ENCODE results near the gene ZMIZ1.

Gene ZMIZ1

GRCh38 chr10:79066411-79067240 lies 2.1 kb upstream of the ZMIZ1 start:
- no peak for DNase-seq (ENCODE audit: low spot score)

GRCh38 chr10:79067241-79068202 lies 1.2 kb upstream of the ZMIZ1 start:
- DNase-seq (ENCODE audit: low spot score): peak; percentile 95

DNA sequence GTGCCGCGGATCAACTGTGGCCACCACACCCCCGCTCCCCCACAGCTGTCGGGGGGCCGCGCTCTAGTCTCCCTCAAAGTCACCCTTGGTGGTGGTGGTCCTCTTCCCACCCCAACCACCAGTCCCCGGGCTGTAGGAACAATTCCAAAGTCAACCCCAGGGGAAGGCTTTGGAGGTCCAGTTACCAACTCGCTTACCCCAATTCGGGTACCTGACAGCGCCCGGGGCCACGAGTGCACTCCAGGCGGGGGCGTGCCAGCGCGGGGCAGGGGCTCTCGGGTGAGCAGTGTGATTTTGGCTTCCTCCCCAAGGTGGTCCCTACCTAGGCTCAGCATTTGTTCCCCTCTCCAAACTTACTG lies 584 bp upstream of the ZMIZ1 start:
- no peak for DNase-seq (ENCODE audit: low spot score)

DNA sequence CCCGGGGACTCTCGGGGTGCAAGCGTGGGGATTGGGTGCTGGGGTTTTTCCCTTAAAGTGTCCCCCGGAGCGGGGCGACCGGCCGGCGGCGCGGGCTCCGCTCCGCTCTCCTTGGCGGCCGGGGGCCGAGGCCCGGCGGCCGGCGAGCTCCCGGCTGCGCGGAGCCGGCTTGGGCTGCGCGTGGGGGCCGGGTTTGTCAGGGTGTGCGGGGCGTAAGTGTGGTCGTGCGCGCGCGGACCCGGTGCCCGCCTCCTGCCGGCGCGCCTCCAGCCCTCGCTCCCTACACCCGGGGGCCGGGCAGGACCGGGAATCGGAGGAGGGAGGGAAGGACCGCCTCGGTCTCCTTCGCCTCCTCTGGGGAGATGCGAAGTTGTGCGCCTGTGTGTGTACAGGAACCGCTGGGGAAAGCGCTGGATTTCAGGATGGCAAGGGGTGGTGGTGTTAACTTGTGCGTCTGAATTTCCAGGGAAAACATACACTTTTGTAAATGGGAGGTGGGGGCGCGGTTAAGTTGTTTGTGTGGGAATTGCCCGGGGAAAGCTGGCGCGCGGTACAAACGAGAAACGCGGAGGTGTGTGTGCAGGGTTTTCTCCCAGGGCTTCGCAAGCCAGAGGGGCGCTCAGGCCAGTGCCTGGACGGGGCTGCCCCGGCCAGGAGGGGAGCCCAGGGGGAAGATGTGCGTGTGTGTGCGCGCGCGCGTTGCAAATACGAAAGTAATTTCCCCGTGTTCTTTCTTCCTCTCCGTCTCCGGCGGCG lies 737 bp downstream of the ZMIZ1 start:
- DNase-seq (ENCODE audit: low spot score): no peak

GRCh38 chr10:79070081-79070605 lies 1.4 kb downstream of the ZMIZ1 start:
- DNase-seq (ENCODE audit: low spot score): peak; percentile 74

DNA sequence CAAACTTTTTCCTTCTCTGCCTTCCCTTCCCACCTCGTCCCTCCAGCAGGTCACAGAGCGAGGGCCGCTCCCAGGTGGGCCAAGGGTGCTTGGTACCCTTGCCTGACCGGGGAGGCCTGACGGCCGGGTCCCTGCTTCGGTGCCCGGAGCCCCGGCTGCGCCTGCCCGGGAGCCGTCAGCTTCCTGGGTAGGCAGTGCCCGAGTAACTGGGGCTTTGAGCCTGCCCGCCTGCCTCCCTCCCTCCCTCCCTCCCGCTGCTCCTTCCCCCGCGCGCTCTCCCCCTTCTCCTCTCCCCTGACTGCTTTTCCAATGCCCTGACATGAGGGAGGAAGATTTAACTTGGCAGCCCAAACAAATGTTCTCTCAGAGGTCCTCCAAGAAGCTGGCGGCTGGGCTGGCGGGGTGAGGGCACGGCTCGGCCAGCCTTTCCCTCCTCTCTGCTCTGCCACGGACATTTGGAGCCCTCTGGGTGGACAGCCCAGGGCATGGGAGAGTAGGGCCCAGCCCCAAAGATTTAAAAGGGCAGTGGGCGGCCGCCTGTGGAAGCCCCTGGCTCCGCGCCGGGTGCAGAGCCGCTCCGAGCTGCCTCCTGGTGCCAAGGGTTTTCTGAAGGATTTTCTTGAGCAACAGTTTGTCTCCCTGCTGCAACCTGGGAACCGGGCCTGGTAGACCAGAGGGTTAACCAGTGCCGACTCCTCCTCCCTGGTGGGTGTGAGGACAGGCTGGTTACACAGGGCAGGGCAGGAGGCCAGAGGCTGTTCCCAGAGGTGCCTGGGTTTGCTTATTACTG lies 2.0 kb downstream of the ZMIZ1 start:
- peak; percentile 84 for DNase-seq (ENCODE audit: low spot score)

DNA sequence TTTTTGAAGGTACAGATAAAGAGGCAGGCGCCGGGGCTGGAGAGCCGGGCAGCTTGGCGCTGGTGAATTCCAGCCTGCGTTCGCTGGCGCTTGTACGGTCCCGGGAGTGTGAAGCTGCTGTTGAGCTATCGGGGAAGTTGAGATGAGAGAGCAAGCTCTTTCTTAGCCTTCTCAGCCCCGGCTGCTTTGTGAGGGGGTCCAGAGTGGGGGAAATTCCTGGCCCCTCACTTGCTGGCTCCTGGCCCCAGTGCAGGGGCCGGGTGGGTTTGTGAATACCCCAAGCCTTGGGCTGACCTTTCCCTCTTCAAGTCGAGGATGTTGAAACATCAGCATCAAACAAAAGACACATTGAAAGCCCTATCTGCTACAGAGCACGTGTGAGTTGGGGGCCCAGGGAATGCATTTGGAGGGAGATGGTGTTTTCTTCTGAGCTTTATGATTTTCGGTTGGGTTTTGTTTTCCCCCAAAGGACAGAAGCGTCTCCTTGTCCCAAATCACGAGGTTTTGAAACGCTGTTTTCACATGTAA lies 2.7 kb downstream of the ZMIZ1 start:
- DNase-seq (ENCODE audit: low spot score): no peak

DNA sequence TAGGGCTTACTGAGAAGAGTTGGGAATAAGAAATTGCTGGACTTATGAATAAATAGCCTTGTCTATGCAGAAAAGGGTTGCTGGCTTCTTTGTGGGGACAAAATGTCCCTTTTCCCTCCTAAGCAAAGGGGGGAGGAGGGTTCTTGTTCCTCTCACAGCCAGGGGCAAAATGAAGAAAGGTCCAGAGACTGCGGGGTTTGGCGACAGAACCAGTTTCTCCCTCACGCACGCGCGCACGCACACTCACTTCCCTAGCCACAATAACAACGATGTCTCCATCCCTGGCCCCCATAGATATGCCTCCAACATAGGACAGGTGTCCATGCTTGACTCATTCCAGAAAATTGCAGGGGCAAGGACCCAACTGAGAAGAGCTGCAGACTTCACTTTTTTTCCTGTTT lies 3.3 kb downstream of the ZMIZ1 start:
- no peak for DNase-seq (ENCODE audit: low spot score)

DNA sequence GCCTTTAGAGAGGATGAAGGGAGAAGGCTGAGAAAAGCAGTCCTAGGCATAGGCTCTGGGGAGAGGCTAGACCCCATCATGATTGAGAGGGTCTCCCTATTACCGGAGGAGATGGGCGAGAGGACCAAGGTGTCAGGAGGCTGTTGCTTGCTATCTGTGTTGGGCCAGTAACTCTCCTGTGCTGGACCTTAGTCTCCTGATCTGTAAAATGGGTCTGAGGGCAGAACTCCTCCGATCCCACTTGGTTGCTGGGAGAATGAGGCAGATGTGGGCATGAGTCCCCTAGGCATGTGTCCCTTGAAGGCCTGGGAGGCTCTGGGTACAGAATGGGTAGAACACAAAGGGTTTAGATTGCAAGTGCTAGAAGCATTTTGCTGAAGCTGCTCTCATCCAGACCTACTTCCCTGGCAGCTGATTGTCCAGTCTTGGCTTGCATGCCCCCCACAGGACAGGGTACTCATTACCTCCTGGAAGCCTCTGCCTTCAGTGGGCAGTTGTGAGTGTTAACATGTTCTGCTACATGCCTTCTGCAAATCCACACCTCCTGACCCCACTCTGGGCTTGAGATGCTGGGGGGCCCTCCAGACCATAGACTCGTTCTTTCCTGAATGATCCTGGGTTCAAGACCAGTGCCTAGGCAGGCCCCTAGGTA lies 4.4 kb downstream of the ZMIZ1 start:
- no peak for DNase-seq (ENCODE audit: low spot score)

- no peak for DNase-seq (ENCODE audit: low spot score)
These were observed 5.1 kb downstream of the ZMIZ1 start for GRCh38 chr10:79073784-79074432.

GRCh38 chr10:79074732-79075131 lies 6.0 kb downstream of the ZMIZ1 start:
- DNase-seq (ENCODE audit: low spot score): no peak

GRCh38 chr10:79075418-79075817 lies 6.7 kb downstream of the ZMIZ1 start:
- DNase-seq (ENCODE audit: low spot score): no peak

DNA sequence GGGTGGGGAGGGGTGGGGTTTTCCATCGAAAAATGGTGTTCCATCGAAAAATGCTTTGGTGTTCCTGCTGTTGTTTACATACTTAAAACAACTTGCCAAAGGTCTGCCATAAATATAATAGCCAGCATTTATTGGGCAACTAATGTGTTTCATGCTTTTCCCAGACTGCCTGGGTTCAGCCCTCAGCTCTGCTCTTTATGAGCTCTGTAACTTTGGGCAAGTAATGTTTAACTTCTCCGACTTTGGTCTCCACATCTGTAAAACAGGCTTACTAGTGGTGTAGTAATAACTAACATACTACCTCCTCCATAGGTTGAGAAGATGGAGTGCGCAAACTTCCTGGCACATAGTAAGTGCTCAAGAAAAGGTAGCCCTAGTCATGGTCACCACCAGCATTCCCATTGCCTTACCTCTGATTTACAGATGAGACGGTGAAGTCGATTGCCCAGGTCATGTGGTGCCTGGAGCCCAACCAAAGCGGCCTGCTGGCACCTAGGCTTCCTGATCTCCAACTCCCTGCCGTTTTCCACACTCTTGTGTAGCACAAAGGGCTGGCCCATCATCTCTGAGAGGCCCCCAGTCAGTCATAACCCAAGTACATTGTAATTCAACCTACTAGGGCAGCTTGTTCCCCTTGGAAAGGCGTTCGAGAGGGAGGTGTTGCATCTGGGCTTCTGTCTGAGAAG lies 8.9 kb downstream of the ZMIZ1 start:
- no peak for DNase-seq (ENCODE audit: low spot score)

- DNase-seq (ENCODE audit: low spot score): no peak
These were observed 9.7 kb downstream of the ZMIZ1 start for GRCh38 chr10:79078367-79079053.

GRCh38 chr10:79079054-79079397 lies 10.3 kb downstream of the ZMIZ1 start:
- DNase-seq (ENCODE audit: low spot score): no peak

GRCh38 chr10:79079490-79080355 lies 11.0 kb downstream of the ZMIZ1 start:
- DNase-seq (ENCODE audit: low spot score): no peak

DNA sequence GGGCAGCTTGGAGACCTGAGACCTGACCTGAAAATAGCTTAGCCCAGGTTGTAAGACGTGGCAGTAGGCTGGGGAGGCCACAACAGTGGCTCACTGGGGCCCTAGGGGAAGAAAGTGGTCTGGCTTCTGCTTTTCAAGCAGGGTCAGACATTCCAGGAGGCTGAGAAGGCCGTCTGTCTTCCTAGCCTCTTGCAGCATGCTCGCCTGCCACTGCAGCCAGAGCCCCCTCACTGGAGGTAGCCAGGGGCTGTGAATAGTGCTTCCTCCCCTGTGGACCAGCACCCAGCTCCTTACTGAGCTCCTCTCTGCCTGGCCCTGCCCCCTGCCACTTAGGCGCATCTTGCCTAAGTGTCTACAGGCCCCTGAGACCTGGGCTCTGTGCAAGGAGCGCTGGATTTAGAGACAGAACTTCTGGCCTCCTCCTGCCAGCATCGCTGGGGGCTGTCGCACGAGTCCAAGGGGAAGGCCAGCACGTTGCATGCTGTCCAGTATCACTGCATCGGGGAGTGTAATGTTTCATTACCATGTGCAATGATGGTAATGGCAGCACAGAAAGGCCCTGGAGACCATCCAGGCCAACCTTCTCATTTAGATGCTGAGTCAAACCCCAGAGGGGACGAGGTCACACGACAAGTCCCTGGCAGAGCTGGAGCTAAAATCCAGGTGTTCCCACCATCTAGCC lies 12.7 kb downstream of the ZMIZ1 start:
- DNase-seq (ENCODE audit: low spot score): no peak

All from left forelimb (tissue), 1 donor.